Lower leg skin (tissue), 3 donors: ENCODE results near the gene NEO1.

Experiments used
- CTCF ChIP-seq, 3 donors: fragments of 450-650 bp; IDR thresholded peaks; one replicate each; pipeline ENCODE4 v1.5.1; 2016; ENCODE audit warnings: antibody characterized with exemption in 3 of 3, mild to moderate bottlenecking in 3 of 3, moderate library complexity in 2 of 3
- POLR2A ChIP-seq, 2 donors: fragments of 450-650 bp; IDR thresholded peaks; one replicate each; pipeline ENCODE4 v1.6.1; 2016 to 2017; ENCODE audit warnings: antibody characterized with exemption in 2 of 2, mild to moderate bottlenecking in 1 of 2, moderate library complexity in 1 of 2

GRCh38 chr15:73210630-73211029, 158.4 kb downstream of the NEO1 start:
- TF ChIP-seq CTCF (IDR thresholded peaks at IDR 0.05) (no peak), POLR2A (IDR thresholded peaks at IDR 0.05) (no peak)
